ENCODE results near the gene NAGA. TPM values are rescaled to one million over a fixed set of nuclear protein-coding genes. Genes with fewer than 3 reads are reported as not detected.

Gene NAGA
- total and polyA plus RNA-seq, 2 of the 4 experiments (the other 2 are of a cell fraction) = 34.3 to 44.8 TPM

GRCh38 chr22:42064629-42065028 lies 6.0 kb downstream of the NAGA start:
- Histone ChIP-seq H3K56ac (ENCODE audit: extremely low read depth, insufficient read depth, low read length) (no peak overlapping the region), H4K5ac (ENCODE audit: low read depth, low read length) (no peak overlapping the region), H4K91ac (ENCODE audit: insufficient read depth, low read depth, low read length) (no peak overlapping the region), H3K18ac (ENCODE audit: low read depth, low read length) (no peak overlapping the region), H3K4me3 (ENCODE audit: insufficient read depth, low read depth, low read length) (no peak overlapping the region), H3K4me1 (ENCODE audit: control insufficient read depth, insufficient read depth, low read length) (no peaks in the 10 kb centered on the region), H3K9me3 (ENCODE audit: control insufficient read depth, insufficient read depth, low read length) (no peaks in the 10 kb centered on the region), H2BK20ac (ENCODE audit: low read depth, low read length) (no peak overlapping the region), H2AK5ac (ENCODE audit: low read depth, low read length) (no peak overlapping the region), H3K4ac (ENCODE audit: low read depth, low read length) (no peak overlapping the region), H3K9ac (ENCODE audit: low read depth, low read length) (no peak overlapping the region), H3K14ac (replicated peaks; ENCODE audit: low read depth, low read length) (no peak overlapping the region), H3K79me1 (ENCODE audit: low read depth in 1 of 2, low read length in 2 of 2) (peaks cover 0 to 13% of the 10 kb centered on the region in 2 experiments; a peak in 3 of 4 replicates), H3K36me3 (ENCODE audit: control insufficient read depth, insufficient read depth, low read length) (peaks cover 39% of the 10 kb centered on the region), H4K8ac (ENCODE audit: low read depth in 2 of 2, low read length in 2 of 2) (no peak overlapping the region), H3K27me3 (ENCODE audit: control insufficient read depth, insufficient read depth, low read length) (no peaks in the 10 kb centered on the region), H3K23ac (ENCODE audit: low read depth, low read length) (no peak overlapping the region), H3K9me1 (ENCODE audit: insufficient read depth, low read length) (0 out of 2 replicates have a peak, but pooled peaks cover 5% of the 10 kb centered on the region), H2BK120ac (ENCODE audit: low read depth, low read length) (no peak overlapping the region), H2BK5ac (ENCODE audit: low read depth, low read length, poor library complexity, severe bottlenecking) (no peak overlapping the region), H3K27ac (ENCODE audit: insufficient read depth, low read length) (no peak overlapping the region), H2AFZ (replicated peaks; ENCODE audit: low read length, poor library complexity) (no peak overlapping the region), H2AK9ac (replicated peaks; ENCODE audit: low read depth, low read length, poor library complexity) (no peak overlapping the region), H2BK15ac (ENCODE audit: low read depth, low read length) (no peak overlapping the region), H3K4me2 (ENCODE audit: low read depth, low read length) (no peak overlapping the region), H4K20me1 (ENCODE audit: insufficient read depth, low read length) (no peaks in the 10 kb centered on the region)
- in situ Hi-C loops (cut with MboI; ENCODE audit: low sequenced_read_pairs) = no loop called here
- POLR2A ChIA-PET (ENCODE audit: unreplicated experiment) = interaction anchor here (0.6 kb wide), 1 partner anchor 18 kb away, joined by 5 read pairs; no protein-coding TSS in a partner anchor
- CTCF ChIA-PET = no interaction called here
- dilution Hi-C loops (cut with HindIII; ENCODE audit: low sequenced_read_pairs, unreplicated experiment) = no loop called here
- intact Hi-C loops (cut with micrococcal nuclease) = no loop called here
- no TSS peak for BruUV-seq (replicated peaks)
- no peak for ATAC-seq (ENCODE audit: low read depth)
- no peak for TF ChIP-seq USF2 (IDR thresholded peaks at IDR 0.05; ENCODE audit: low read depth, low read length)
- no peak for TF ChIP-seq MAFK (IDR thresholded peaks at IDR 0.05; ENCODE audit: low read depth, low read length)
- no peak for TF ChIP-seq SMC3 (IDR thresholded peaks at IDR 0.05; ENCODE audit: low read depth, low read length)
- TF ChIP-seq FOS (IDR thresholded peaks at IDR 0.05; ENCODE audit: low read depth, low read length) = no peak
- no peak for TF ChIP-seq CHD1 (IDR thresholded peaks at IDR 0.05; ENCODE audit: low read depth, low read length)
- TF ChIP-seq NFE2L2 (IDR thresholded peaks at IDR 0.05; ENCODE audit: low read depth, low read length) = no peak
- TF ChIP-seq, protein P1, sequence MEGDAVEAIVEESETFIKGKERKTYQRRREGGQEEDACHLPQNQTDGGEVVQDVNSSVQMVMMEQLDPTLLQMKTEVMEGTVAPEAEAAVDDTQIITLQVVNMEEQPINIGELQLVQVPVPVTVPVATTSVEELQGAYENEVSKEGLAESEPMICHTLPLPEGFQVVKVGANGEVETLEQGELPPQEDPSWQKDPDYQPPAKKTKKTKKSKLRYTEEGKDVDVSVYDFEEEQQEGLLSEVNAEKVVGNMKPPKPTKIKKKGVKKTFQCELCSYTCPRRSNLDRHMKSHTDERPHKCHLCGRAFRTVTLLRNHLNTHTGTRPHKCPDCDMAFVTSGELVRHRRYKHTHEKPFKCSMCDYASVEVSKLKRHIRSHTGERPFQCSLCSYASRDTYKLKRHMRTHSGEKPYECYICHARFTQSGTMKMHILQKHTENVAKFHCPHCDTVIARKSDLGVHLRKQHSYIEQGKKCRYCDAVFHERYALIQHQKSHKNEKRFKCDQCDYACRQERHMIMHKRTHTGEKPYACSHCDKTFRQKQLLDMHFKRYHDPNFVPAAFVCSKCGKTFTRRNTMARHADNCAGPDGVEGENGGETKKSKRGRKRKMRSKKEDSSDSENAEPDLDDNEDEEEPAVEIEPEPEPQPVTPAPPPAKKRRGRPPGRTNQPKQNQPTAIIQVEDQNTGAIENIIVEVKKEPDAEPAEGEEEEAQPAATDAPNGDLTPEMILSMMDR (conservative IDR thresholded peaks at IDR 0.05; ENCODE audit: low read depth, low read length) = no peak
- no CpG with 5 or more reads among the region's 1 CpG for WGBS, 2 experiments (ENCODE audit: extremely low coverage in 2 of 2, insufficient read length in 1 of 2)
- DNase-seq = no peak
